Suppressor macrophage treated with lipopolysaccharide for 1 hour (primary cell): Measurements from ENCODE around the gene SLC17A9.

ENCODE experiments used
- DNase-seq, 3 donors: peaks; one replicate each; pipeline ENCODE4 v3.0.0-alpha.2; 2020 to 2022

The SLC17A9 gene

DNA sequence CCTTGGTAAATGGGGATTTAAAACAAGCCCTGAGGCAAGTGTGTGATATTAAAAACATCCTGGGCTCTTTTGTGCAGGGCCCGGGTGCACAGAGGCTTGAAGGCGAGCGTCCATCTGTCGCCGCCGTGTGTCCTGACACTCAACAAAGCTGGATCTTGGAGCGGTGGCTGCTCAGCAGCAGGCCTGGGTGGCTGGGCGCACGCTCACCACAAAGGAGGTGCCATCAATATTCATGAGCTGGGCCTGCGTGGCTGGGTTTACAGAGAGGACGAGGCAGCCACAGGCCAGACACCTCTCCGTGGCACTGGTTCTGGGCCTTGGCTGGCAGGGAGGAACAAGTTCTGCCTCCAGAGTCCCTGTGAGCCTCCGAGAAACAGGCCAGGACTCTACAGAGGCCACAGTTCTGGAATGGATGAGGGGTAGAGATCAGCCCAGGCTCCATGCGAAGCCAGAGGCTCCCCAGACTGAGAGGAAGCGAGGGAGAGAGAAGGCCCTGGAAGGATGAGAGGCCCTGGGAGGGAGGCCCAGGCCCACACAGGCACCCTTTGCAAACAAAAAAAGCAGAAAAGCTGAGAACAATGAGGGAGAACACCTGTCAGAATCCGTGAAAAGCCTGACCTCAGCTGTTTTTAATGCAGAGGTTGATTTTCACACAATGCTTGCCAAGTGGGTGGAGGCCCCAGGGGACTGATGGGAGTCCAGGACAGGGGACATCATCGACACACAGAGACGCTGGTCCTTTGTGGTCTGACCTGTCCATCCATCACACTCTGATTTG is 32.3 kb downstream of the SLC17A9 start:
- no peak for DNase-seq

DNA sequence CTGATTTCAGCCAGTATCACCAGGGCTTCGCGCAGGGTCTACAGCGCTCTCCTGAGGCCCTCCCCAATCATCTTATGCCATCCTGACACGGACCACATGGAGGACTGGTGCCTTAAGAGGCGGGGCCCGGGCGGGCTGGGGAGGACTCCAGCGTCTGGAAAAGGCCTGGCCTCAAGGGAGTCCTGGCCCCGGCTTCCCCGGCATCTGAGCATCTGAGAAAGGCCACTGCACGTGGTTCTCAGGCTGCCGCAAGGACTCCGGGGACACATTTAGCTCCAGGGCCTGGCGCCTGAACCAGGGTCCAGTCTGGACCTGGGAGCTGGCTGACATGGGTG is 32.9 kb downstream of the SLC17A9 start:
- no peak for DNase-seq

DNA sequence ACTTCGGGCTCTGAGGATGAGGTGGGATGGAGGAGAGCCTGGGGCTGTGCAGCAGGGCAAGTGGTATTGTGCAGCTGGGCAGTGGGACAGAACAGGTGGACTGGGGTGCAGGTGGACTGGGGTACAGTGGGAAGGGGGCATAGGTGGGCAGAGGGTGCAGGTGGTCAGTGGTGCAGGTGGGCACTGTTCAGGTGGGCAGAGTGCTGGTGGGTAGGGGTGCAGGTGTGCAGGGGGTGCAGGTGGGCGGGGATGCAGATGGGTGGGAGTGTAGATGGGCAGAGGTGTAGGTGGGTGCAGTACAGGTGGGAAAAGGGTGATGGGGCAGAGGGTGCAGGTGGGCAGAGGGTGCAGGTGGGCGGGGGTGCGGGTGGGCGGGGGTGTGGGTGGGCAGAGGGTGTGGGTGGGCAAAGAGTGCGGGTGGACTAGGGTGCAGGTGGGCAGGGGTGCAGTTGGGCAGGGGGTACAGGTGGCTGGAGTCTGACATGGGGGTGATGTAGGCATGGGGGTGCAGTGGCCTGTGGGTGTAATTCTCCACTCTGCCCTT is 33.8 kb downstream of the SLC17A9 start:
- no peak for DNase-seq

DNA sequence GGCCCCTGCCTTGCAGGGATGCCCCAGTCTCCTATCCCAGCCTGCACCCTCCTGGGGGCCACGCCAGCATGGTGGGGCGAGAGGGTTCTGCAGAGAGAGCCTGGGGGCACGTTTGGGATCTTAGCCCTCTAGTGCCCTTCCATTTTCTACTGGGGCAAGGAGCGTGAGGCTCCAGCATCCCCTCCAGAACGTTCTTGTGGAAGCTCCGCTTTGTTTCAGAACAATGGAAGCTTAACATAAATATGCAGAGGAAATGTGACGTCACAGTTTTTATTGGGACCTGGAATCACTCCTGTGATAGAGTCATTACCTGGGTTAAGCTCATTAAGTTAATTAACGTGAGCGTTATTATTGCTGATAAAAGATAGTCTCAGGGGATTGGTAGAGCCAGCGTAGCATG is 34.6 kb downstream of the SLC17A9 start:
- no peak for DNase-seq

DNA sequence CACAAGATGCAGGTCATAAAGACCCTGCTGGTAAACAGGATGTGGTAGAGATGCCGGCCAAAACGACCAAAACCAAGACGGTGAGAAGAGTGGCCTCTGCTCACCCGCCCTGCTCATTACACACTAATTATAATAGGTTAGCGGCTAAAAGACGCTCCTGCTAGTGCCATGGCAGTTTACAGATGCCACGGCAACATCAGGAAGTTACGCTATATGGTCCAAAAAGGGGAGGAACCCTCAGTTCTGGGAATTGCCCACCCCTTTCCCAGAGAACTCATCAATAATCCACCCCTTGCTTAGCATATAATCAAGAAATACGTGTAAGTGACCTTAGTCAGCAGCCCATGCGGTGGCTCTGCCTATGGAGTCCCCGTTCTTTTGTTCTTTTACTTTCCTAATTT is 36.7 kb downstream of the SLC17A9 start:
- peak in 1 of 3 donors; percentile 43 for DNase-seq

DNA sequence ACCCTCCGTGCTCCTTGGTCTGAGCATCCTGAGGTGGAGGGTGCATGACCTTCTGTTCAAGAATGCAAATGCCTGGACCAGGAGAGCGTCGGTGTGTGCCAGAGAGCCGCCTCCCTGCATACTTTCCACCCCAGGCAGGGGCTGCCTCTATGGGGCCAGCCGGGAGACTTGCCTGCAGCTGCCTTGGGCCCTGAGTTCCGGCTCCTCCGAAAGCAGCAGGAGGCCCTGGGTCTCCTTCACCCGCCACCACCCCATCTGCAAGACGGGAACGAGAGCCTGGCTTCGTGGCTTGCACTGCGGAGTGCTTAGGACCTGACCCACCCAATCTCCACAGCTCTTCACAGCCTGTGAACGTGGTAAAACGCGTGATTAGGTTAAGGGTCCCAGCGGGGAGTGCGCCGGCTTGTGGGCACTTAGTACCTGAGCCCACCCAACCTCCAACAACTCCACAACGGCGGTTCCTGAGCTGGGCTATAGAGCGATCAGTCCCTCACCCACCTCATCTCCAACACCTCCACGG is 37.9 kb downstream of the SLC17A9 start:
- DNase-seq = no peak

DNA sequence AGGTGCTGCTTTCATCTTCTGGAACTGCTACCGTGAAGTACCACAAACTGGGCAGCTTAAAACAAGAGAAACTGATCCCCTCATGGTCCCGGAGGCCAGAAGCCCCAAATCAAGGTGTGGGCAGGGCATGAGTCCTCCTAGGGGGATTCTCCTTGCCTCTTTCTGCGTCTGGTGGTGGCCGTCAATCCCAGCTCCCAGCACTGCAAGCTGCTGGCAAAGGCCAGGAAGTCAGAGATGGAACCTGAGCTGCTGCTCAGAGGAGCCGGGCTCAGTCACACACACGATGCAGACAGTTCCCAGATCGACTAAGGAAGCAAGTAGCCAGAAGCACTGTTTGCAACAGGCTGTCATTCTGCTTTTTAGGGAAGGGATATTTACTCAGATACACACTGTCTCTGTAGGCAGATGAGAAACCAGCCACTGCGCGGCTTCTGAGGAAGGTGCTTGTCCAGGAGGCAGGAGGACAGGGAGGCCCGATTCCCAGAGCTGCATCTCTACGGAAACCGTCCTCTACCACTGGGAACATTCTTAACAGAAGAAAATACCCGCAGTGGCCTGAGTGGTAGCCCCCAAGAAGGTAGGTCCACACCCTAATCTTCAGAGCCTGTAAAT is 38.8 kb downstream of the SLC17A9 start:
- no peak for DNase-seq

DNA sequence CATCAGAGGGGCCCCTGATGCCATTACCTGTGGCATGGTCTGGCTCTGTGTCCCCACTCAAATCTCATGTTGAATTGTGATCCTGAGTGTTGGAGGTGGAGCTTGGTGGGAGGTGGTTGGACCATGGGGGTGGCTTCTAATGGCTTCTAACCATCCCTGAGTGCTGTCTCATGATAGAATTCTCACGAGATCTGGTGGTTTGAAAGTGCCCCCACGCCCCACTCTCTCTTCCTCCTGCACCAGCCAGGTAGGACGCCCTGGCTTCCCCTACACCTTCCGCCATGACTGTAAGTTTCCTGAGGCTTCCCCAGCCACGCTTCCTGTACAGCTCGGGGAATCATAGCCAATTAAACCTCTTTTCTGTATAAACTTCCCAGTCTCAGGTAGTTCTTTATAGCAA is 39.4 kb downstream of the SLC17A9 start:
- DNase-seq = no peak

DNA sequence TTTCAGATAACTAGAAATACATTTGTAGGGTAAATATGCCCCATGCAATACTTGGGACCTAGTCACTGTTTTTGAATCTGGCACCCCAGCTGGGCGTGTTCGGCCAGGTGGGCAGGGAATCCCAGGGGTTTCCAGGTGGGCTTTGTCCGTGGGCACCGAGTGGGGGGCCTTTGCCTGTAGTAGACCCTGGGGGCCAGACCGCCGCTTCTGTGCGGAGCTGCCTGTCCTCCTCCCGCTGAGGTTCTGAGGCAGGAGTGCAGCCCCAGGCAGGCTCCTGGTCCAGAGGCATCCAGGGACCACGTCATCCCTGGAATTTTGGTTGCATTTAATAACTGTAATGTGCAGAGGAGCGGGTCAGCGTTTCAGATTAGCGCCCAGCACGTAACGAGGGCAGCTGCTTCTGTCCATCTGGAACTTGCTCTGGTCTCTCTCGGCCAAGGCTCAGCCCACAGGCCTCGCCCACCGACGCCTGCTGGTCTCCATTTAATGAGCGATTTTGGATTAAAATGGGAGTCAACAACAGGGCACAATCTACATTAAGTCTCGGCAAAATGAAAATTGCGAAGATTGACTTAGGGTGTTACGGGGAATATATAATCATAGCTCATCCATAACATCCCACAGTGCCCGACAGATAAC is 41.5 kb downstream of the SLC17A9 start:
- DNase-seq = no peak

DNA sequence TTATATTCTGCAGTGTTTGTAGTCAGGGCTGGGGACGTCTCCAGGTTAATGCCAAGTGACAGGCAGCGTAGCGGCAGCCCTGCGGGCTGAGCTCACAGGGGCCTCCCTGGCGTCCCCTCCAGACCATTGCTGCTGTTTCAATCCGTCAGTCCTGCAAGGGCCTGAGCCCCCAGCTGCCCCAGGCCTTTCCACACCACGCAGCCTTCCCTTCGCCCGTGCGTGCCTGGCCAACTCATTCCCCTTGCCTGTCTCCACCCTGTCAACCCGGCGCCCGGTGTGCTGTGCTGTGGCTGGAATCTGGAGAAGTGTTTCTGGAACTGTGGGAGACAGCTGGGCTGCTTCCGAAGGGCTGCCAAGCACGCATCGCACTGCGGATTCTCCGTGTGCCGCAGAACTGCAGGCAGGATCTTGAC is 42.4 kb downstream of the SLC17A9 start:
- DNase-seq = no peak

DNA sequence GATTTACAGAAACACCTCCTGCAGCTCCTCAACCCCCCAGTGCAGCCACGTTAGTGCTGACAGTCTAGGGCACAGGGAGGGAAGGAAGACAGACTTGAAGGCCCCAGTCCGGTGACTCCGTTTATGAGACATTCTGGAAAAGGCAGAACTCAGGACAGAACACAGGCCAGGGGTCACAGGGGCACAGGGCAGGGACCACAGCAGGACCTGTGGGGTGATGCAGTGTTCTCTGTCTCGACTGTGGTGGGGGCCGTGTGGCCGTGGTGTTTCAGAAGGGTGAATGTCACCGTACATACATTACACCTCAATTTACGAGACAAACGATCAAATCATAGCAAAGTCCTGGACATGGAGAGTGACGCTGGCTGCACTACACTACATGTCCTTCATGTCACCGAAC is 43.0 kb downstream of the SLC17A9 start:
- DNase-seq = no peak

DNA sequence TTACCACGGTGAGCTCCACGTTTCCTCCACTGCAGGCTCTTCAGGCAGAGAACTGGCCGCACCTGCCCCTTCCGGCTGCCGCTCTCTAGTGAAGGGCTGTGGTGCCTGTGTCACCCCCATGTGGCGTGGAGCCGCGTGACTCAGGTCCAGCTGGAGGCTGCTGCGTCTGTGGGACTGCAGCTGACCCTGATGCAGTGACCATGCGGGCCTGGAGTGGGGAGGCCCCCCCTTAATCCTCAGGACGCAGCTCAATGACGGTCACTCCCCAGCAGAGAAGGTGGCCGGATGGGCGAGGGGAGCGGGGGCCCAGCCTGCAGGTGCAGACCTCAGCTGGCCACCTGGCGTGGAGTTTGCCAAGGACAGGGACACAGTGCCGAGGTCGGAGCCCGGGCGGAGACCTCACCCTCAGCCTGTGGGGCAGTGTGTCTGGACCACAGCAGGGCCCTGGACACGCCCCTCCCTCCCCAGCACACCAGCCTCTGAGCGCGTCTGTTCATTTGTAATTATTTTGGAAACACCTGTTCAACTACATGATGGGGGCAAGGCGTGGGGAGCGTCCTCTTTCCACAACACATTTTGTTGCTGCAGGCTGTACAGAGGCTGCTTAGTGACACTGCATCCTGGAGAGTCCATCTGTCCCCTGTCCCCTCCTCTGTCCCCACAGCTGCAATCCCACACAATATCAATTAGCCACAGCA is 43.5 kb downstream of the SLC17A9 start:
- DNase-seq = no peak

DNA sequence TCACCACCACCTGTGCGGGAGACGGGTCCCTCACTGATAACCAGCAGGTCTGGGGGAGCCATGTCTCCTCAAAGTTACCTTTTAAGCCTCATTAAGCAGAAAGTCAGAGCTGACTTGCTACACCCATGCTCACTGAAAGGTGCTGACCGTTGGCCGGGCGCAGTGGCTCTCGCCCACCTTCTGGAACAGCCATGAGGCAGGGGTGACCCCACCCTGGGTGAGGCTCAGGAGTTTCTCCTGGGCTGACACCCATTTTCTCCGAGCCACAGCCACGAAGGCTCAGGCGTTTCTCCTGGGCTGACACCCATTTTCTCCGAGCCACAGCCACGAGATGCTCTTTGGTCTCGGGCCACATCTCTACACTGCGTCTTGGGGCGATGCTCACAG is 44.1 kb downstream of the SLC17A9 start:
- no peak for DNase-seq

DNA sequence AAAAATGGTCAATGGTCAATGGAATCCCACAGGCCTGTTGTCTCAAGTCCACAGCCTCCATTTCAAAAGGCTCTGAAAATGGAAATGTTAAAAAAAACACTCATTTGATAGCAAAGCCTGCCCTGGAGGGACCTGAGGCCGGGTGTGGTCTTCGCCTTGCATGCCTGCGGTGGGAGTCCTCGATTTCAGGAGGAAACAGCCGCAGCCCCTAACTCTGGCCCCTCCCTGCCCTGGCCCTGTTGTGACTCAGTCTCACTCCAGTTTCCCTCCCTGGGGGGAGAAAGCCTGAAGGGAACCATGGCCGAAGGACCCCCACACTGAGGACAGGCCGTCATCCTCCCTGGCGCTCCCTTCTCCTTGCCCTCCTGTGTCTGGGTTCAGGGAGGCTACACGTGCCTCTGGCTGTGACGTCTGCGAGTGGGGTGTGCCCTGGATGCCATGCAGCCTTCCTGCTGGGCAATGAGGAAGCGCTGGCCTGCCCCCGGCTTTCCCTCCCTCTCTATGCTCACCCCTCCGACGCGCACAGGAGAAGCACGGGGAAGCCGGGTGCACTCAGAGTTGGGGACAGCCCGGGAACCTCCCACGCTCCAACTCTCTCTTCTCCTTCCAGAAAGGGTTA is 45.0 kb downstream of the SLC17A9 start:
- peak; percentile 64 to 93 (median 87) for DNase-seq

DNA sequence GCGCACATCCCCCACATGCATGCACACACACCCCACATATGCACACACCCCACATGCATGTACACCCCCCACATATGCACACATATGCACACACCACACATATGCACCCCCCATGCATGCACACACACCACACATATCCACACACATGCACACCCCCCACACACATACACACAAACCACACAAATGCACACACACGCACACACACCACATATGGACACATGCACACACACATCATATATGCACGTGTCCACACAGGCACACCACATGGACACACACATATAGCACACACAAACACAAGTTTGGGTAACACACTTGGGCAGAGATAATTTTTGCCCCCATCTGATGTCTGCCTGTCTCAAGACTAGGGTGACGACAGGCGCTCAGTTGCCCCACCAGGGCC is 45.9 kb downstream of the SLC17A9 start:
- DNase-seq = no peak

DNA sequence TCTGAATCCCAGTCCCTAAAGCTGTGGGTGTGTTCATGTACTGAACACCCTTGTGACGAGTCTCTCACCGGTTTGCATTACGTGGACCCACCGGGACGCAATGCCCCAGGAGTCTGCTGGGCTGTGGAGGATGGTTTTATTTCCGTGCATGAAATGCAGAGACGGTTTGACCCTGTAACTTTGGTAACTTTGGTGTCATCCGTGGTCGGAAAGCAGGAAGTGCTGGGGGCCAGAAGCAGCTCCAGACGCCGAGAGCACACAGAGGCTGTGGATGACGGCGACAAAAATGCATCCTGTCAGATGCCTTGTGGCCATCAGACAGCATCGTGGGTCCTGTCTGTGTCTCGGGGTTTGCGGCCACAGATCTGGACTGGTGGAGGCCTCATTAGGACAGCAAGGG is 47.1 kb downstream of the SLC17A9 start:
- no peak for DNase-seq

DNA sequence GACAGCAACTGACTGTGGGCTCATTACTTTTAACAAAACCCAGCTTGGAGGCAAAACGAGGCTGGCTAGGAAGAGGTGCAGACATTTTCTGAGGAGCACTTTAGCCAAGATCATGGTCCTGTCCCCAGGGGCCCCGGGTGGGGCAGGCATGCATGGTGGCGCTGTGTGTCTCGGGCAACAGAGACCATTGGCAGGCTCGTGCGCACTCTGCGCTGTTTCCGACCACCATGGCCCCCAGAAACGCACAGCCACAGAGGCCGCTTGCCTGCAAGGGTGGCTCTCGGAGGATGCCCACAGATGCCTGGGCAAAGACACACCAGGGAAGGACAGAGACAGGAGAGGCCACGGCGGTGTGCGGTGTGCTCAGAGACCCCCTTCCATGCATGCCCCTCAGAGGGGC is 47.5 kb downstream of the SLC17A9 start:
- DNase-seq = no peak

DNA sequence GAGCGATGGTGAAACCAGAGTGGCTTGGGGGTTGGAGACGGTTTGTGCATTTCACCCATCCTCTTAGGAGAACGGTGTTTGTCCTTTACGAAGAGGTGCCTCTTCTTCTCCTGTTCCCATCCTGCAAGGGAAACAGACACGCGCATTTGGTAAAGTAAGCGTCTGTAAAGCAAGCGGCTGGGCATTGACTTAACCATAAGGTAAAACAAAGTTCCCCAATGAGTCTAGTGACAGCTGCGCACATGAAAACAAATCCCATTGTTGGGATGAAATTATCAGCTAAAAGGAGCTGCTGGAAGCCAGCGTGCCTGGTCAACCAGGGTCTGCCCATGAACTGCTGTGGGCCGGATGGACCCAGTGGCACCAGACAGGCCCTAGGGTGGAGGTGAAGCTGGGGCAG is 48.4 kb downstream of the SLC17A9 start:
- no peak for DNase-seq

DNA sequence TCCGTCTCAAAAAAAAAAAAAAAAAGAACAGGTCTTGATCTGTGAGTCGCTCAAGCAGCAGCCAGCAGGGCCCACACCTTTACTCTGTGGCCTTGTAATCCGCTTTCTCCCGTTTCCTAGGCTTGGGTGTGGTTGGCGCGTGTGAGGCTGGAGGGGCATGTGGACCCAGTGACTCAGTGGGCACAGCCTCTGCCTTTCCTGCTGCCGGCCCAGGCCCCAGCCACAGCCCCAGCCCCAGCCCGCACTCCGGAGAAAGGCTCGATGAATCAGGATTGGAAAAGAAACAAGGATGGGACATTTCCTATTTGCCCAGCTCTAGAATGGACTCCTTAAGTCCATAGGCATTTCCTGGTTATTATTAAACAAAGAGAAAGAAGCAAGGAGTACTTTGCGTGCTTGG is 50.0 kb downstream of the SLC17A9 start:
- no peak for DNase-seq

DNA sequence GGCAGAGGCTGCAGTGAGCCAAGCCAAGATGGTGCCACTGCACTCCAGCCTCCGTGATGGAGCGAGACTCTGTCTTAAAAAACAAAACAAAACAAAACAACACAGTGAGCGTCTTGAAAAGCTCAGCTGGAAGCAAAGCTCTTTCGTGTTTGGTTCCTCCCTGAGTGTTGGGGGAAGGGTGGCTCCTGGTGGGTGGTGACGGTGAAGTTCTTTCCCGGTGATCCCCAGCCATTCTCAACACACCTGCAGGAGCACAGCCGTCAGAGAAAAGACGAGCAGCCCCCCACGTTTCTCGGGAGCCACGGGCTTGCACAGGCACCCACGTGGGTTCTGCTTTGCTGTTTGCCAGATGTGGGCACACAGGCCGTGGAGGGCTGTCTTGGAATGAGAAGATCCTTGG is 51.0 kb downstream of the SLC17A9 start:
- DNase-seq = no peak

DNA sequence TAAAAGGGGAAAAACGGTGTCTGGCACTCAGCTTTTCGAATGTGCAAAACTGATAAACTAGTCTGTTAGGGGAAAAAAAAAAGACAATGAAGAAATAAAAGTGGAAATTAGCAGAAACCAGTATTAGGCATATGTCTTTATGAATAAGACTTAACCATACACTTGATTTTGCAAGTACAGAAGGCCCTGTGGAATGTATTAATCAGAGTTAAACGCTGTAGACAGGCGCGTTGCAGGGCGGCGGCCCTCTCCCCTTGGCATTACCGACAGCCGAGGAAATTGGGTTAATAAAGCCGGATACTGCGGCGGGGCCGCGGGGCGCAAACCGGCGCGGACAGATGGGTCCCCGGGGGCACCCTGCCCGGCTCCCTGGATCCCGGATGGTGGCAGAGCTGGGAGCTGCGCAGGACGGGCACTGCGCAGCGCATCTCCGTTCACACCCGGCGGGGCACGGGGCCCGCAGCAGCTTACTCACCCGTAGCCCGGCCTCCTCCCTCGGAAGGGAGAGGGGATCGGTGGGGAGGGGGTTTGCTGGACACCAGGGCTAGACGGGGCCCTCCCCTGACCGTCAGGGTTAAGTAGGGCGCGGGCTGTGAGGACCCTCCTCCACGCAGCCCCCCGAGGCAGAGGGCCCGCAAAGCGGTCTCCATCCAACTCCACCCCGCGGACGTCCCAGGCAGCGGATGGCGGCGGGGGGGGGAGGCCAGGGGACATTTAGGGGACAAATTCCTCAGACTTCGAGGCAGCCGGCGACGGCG is 52.3 kb downstream of the SLC17A9 start:
- DNase-seq = no peak

DNA sequence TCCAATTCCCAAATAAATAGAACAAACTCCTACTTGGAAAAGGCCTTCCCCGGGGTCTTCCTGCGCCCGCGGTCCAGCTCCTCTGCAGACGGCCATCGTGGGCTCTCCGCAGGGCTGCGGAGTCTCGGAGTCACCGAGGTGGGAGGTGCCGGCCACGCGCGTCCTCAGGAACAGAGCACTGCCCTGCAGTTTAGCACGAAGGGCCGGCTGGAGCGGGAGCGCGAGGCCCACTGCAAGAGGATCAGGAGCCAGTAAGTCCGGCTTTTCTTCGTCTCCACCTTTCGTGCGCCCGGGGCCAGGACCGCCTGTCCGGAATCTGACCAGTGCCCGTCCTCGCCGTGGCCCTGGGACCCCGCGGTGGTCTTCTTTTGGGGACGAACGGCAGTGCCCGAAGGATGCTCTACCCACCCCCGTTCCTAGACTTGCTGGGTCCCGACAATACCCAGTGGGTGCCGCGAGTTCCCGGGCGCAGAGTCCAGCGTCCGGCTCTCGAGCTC is 52.9 kb downstream of the SLC17A9 start:
- no peak for DNase-seq
